Bronchial epithelial cell (primary cell): ENCODE results near the gene DDX56. TPM values are rescaled to one million over a fixed set of nuclear protein-coding genes. Genes with fewer than 3 reads are reported as not detected.

Source experiments
- DNase-seq: peaks from one replicate; pipeline ENCODE4 v3.0.0-alpha.2; 2010; ENCODE audit warnings: low read depth
- FAIRE-seq: peaks from 2 replicates; lab custom pipeline; 2011; peaks lifted over from hg19 to GRCh38; lab: Jason Lieb, UNC
- H3K27me3 ChIP-seq: 2 replicates; pipeline ENCODE4 v1.5.1; 2011; ENCODE audit warnings: low read length; ENCODE audit not compliant: control insufficient read depth, insufficient read depth
- H3K36me3 ChIP-seq: 2 replicates; pipeline ENCODE4 v1.5.1; 2011; ENCODE audit warnings: low read length; ENCODE audit not compliant: control insufficient read depth, insufficient read depth
- H3K4me3 ChIP-seq: 2 replicates; pipeline ENCODE4 v1.5.1; 2011; ENCODE audit warnings: mild to moderate bottlenecking, low read depth, low read length, control low read depth
- CTCF ChIP-seq: IDR thresholded peaks from 2 replicates; pipeline ENCODE4 v1.5.1; 2011; ENCODE audit warnings: mild to moderate bottlenecking, moderate library complexity, low read length, control low read depth, inconsistent platforms; ENCODE audit not compliant: insufficient read depth, severe bottlenecking
- total RNA-seq: library from RNA; depleted of rRNA; stranded (reverse); fragments of >200 nt; gene quantifications from 2 replicates; pipeline ENCODE4 v1.2.1, GENCODE V29; 2014

DDX56 gene
- total RNA-seq, 1 donor from 2014 or later = 65.0 TPM

DNA sequence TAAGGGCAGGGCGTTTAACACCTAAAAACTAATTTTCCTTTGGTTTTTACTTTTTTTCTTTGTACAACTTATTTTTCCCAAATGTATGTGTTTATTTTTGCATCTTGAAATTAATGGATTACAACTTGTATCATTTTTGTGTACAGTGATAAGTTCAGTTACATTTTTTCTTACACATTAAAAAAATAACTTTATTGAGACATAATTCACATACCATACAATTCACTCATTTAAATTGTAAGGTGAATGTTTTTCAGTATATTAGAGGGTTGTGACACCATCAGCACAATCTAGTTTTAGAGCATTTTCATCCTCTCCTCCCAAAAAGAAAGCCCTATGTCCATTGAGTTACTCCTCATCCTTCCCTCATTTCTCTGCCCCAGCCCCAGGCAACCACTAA is 44.3 kb upstream of the DDX56 start:
- Histone ChIP-seq H3K27me3 (no peaks in the 10 kb centered on the region), H3K36me3 (peaks cover under 1% of the 10 kb centered on the region), H3K4me3 (no peak overlapping the region)
- no peak for FAIRE-seq
- DNase-seq = no peak
- no peak for TF ChIP-seq CTCF

GRCh38 chr7:44617225-44617890 is 43.6 kb upstream of the DDX56 start:
- FAIRE-seq (no peak), DNase-seq (peak; percentile 84)
- Histone ChIP-seq H3K4me3 (no peak overlapping the region), H3K36me3 (no peaks in the 10 kb centered on the region), H3K27me3 (no peaks in the 10 kb centered on the region)
- TF ChIP-seq CTCF = no peak

- no peak for FAIRE-seq
- Histone ChIP-seq H3K27me3 (no peaks in the 10 kb centered on the region), H3K36me3 (no peaks in the 10 kb centered on the region), H3K4me3 (no peak overlapping the region)
- no peak for TF ChIP-seq CTCF
- no peak for DNase-seq
Measured at GRCh38 chr7:44616545-44616944, 42.8 kb upstream of the DDX56 start.

- FAIRE-seq (no peak), DNase-seq (no peak)
- Histone ChIP-seq H3K36me3 (no peaks in the 10 kb centered on the region), H3K27me3 (no peaks in the 10 kb centered on the region), H3K4me3 (no peak overlapping the region)
- no peak for TF ChIP-seq CTCF
Measured at GRCh38 chr7:44615793-44616192, 42.1 kb upstream of the DDX56 start.

- H3K36me3 ChIP-seq = no peaks in the 10 kb centered on the region
- H3K4me3 ChIP-seq = no peak overlapping the region
- DNase-seq = peak; percentile 34
- no peak for TF ChIP-seq CTCF
- no peaks in the 10 kb centered on the region for H3K27me3 ChIP-seq
- no peak for FAIRE-seq
Measured at GRCh38 chr7:44615149-44615611, 41.5 kb upstream of the DDX56 start.

DNA sequence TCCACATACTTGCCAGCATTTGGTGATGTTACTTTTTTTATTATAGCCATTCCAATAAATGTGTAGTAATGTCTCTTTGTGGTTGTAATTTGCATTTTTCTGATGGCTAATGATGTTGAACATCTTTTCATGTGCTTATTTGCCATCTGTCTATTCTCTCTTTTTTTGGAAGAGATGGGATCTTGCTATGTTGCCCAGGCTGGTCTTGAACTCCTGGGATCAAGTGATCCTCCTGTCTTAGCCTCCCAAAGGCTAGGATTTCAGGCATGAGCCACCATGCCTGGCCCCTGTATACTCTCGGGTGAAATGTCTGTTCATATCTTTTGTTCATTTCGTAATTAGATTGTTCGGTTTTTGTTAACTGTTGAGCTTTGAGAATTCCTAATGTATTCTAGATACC is 36.1 kb upstream of the DDX56 start:
- DNase-seq (no peak), FAIRE-seq (no peak)
- Histone ChIP-seq H3K36me3 (no peaks in the 10 kb centered on the region), H3K27me3 (no peaks in the 10 kb centered on the region), H3K4me3 (no peak overlapping the region)
- TF ChIP-seq CTCF = no peak
